IMR-90 (cell line): ENCODE data around the gene RFX2. TPM values are rescaled to one million over a fixed set of nuclear protein-coding genes. Genes with fewer than 3 reads are reported as not detected.
"Not testable (repeated sequence)": the region's sequence is repeated elsewhere in the genome, so short reads cannot be mapped to it uniquely, and the experiment has no call there.

Experiments used
- ATAC-seq: fragments of 200-7000 bp; cut with Tn5 transposase; 2 replicates; pipeline ENCODE4 v1.9.1; 2020; ENCODE audit warnings: low read depth, mild to moderate bottlenecking, moderate library complexity
- BruUV-seq: library from RNA; stranded (reverse); fragments of 400-500 nt; replicated peaks from 2 replicates; lab custom pipeline; 2021; lab: Mats Ljungman, UMichigan
- CTCF ChIA-PET: fragments of 300-600 bp; formaldehyde crosslinking; extraction: SDS; loops from one replicate; lab custom pipeline; 2021; ENCODE audit warnings: antibody characterized with exemption; lab: Yijun Ruan, JAX
- POLR2A ChIA-PET: fragments of 300-600 bp; sonication (Branson Sonifier 250); formaldehyde crosslinking; loops from one replicate; lab custom pipeline; 2022; ENCODE audit warnings: antibody characterized with exemption; ENCODE audit not compliant: unreplicated experiment; lab: Charles Lee
- DNase-seq: peaks from one replicate; pipeline ENCODE4 v3.0.0; 2013
- H2AFZ ChIP-seq: replicated peaks from 2 replicates; pipeline ENCODE3; 2013; ENCODE audit warnings: low read length, mild to moderate bottlenecking; ENCODE audit not compliant: poor library complexity
- H2AK5ac ChIP-seq: 2 replicates; pipeline ENCODE4 v1.6.1; 2013; ENCODE audit warnings: low read depth, low read length, inconsistent platforms
- H2AK9ac ChIP-seq: replicated peaks from 2 replicates; pipeline ENCODE3; 2013; ENCODE audit warnings: mild to moderate bottlenecking, low read depth, low read length, moderate library complexity; ENCODE audit not compliant: poor library complexity
- H2BK120ac ChIP-seq: 2 replicates; pipeline ENCODE4 v1.6.1; 2013; ENCODE audit warnings: low read depth, low read length, inconsistent platforms
- H2BK15ac ChIP-seq: 3 replicates; pipeline ENCODE4 v1.6.1; 2013; ENCODE audit warnings: low read depth, low read length, inconsistent platforms
- H2BK20ac ChIP-seq: 2 replicates; pipeline ENCODE4 v1.6.1; 2013; ENCODE audit warnings: low read depth, mild to moderate bottlenecking, inconsistent platforms, low read length, moderate library complexity
- H2BK5ac ChIP-seq: 2 replicates; pipeline ENCODE4 v1.6.1; 2013; ENCODE audit warnings: mild to moderate bottlenecking, low read depth, low read length, inconsistent platforms; ENCODE audit not compliant: poor library complexity, severe bottlenecking
- H3K14ac ChIP-seq: replicated peaks from 2 replicates; pipeline ENCODE4 v1.6.1; 2013; ENCODE audit warnings: low read depth, low read length, inconsistent platforms
- H3K18ac ChIP-seq: 2 replicates; pipeline ENCODE4 v1.6.1; 2013; ENCODE audit warnings: low read depth, low read length, control low read depth
- H3K23ac ChIP-seq: 2 replicates; pipeline ENCODE4 v1.6.1; 2013; ENCODE audit warnings: low read depth, low read length, inconsistent platforms
- H3K27ac ChIP-seq: 2 replicates; pipeline ENCODE4 v1.5.1; 2013; ENCODE audit warnings: mild to moderate bottlenecking, control low read depth, low read length; ENCODE audit not compliant: insufficient read depth
- H3K27me3 ChIP-seq: 2 replicates; pipeline ENCODE4 v1.6.1; 2013; ENCODE audit warnings: low read length; ENCODE audit not compliant: control insufficient read depth, insufficient read depth
- H3K36me3 ChIP-seq: 2 replicates; pipeline ENCODE4 v1.6.1; 2013; ENCODE audit warnings: low read length, mixed read lengths; ENCODE audit not compliant: control insufficient read depth, insufficient read depth
- H3K4ac ChIP-seq: 2 replicates; pipeline ENCODE4 v1.6.1; 2013; ENCODE audit warnings: low read depth, low read length, inconsistent platforms
- H3K4me1 ChIP-seq: 2 replicates; pipeline ENCODE4 v1.6.1; 2013; ENCODE audit warnings: low read length, mixed read lengths; ENCODE audit not compliant: control insufficient read depth, insufficient read depth
- H3K4me2 ChIP-seq: 2 replicates; pipeline ENCODE4 v1.6.1; 2013; ENCODE audit warnings: low read depth, mild to moderate bottlenecking, control low read depth, low read length, moderate library complexity
- H3K4me3 ChIP-seq: 2 replicates; pipeline ENCODE4 v1.5.1; 2013; ENCODE audit warnings: low read depth, mild to moderate bottlenecking, control low read depth, low read length, moderate library complexity; ENCODE audit not compliant: insufficient read depth
- H3K56ac ChIP-seq: 2 replicates; pipeline ENCODE4 v1.6.1; 2013; ENCODE audit warnings: low read length, inconsistent platforms; ENCODE audit not compliant: insufficient read depth; ENCODE audit errors: extremely low read depth
- H3K79me1 ChIP-seq, 2 experiments: 2 replicates each; pipeline ENCODE4 v1.6.1; 2013; ENCODE audit warnings: low read length in 2 of 2, inconsistent platforms in 1 of 2, low read depth in 1 of 2
- H3K9ac ChIP-seq: 2 replicates; pipeline ENCODE4 v1.6.1; 2013; ENCODE audit warnings: low read depth, low read length, control low read depth
- H3K9me1 ChIP-seq: 2 replicates; pipeline ENCODE4 v1.6.1; 2013; ENCODE audit warnings: low read length, inconsistent platforms; ENCODE audit not compliant: insufficient read depth
- H3K9me3 ChIP-seq: 2 replicates; pipeline ENCODE4 v1.6.1; 2013; ENCODE audit warnings: low read length; ENCODE audit not compliant: control insufficient read depth, insufficient read depth
- H4K20me1 ChIP-seq: 2 replicates; pipeline ENCODE4 v1.6.1; 2013; ENCODE audit warnings: low read length, inconsistent platforms; ENCODE audit not compliant: insufficient read depth
- H4K5ac ChIP-seq: 2 replicates; pipeline ENCODE4 v1.6.1; 2013; ENCODE audit warnings: mild to moderate bottlenecking, low read depth, low read length, control low read depth
- H4K8ac ChIP-seq, 2 experiments: 2 replicates each; pipeline ENCODE4 v1.6.1; 2013; ENCODE audit warnings: low read depth in 2 of 2, low read length in 2 of 2, control low read depth in 1 of 2, inconsistent platforms in 1 of 2
- H4K91ac ChIP-seq: 2 replicates; pipeline ENCODE4 v1.6.1; 2013; ENCODE audit warnings: low read depth, low read length, inconsistent platforms; ENCODE audit not compliant: insufficient read depth
- WGBS, 2 experiments: methylation state at CpG; one replicate each; pipeline versions ENCODE4 v1.1.5 to v1.1.7; 2013; ENCODE audit warnings: missing lambda C conversion rate in 2 of 2; ENCODE audit not compliant: insufficient read length in 1 of 2; ENCODE audit errors: extremely low coverage in 2 of 2; 5-methylcytosine and 5-hydroxymethylcytosine counted together
- dilution Hi-C: fragments of 300-500 bp; cut with HindIII; formaldehyde crosslinking; loops from one replicate; pipeline ENCODE4 v1.14.3; 2018; ENCODE audit warnings: low sequenced_read_pairs; ENCODE audit not compliant: unreplicated experiment
- in situ Hi-C: fragments of 300-500 bp; cut with MboI; formaldehyde crosslinking; loops from 3 replicates; pipeline ENCODE4 v1.14.3; 2019; ENCODE audit warnings: low sequenced_read_pairs, inconsistent platforms, mixed read lengths
- intact Hi-C: fragments of 100-400 bp; cut with micrococcal nuclease; formaldehyde crosslinking; loops from 2 replicates; pipeline ENCODE4 v1.10.0; 2022
- polyA plus RNA-seq, 3 experiments: library from polyadenylated mRNA; depleted of rRNA; stranded (reverse); fragments of >200 nt; gene quantifications; 2 replicates each; pipeline ENCODE4 v1.2.3, GENCODE V29; 2012; ENCODE audit warnings: low replicate concordance in 1 of 3
- total RNA-seq: library from RNA; depleted of rRNA; stranded (reverse); fragments of >200 nt; gene quantifications from 2 replicates; pipeline ENCODE4 v1.2.3, GENCODE V29; 2012

Gene RFX2
- total and polyA plus RNA-seq, 2 of the 4 experiments (the other 2 are of a cell fraction) = 2.2 to 4.9 TPM

- 90% methylated on average over 2 of the region's 15 CpGs; no CpG with 5 or more reads in 1 of the 2 experiments for WGBS, 2 experiments
- H4K20me1 ChIP-seq, H2BK20ac ChIP-seq, H2BK5ac ChIP-seq, H3K36me3 ChIP-seq, H3K4me2 ChIP-seq, H2BK15ac ChIP-seq, BruUV-seq, H4K5ac ChIP-seq, H2AK9ac ChIP-seq, H2BK120ac ChIP-seq, H3K23ac ChIP-seq, H3K9me1 ChIP-seq, in situ Hi-C loops, H2AK5ac ChIP-seq, H3K9ac ChIP-seq, H3K18ac ChIP-seq, H4K91ac ChIP-seq, H3K4ac ChIP-seq, H3K4me3 ChIP-seq, dilution Hi-C loops, ATAC-seq, H2AFZ ChIP-seq, H3K27ac ChIP-seq, H3K14ac ChIP-seq, CTCF ChIA-PET, H3K27me3 ChIP-seq, DNase-seq, H4K8ac ChIP-seq, H3K56ac ChIP-seq, H3K9me3 ChIP-seq, POLR2A ChIA-PET: not testable (repeated sequence)
- Histone ChIP-seq H3K79me1 (peaks cover 14 to 30% of the 10 kb centered on the region in 2 experiments), H3K4me1 (peaks cover 15% of the 10 kb centered on the region)
- intact Hi-C loops = loop anchor here (5.0 kb wide), 2 partner anchors 59 to 119 kb away; no protein-coding TSS in a partner anchor
Observed at GRCh38 chr19:6106643-6107294, 3.5 kb downstream of the RFX2 start.
